SK-N-MC (cell line): Measurements from ENCODE around the gene SLC25A13.

ENCODE experiments used
- EZH2 ChIP-seq: fragments of 200-600 bp; sonication (generic); IDR thresholded peaks from one replicate; pipeline ENCODE4 v1.6.1; 2017; ENCODE audit warnings: antibody characterized with exemption
- POLR2AphosphoS5 ChIP-seq: IDR thresholded peaks from 2 replicates; pipeline ENCODE4 v1.6.1; 2012; ENCODE audit warnings: mild to moderate bottlenecking, low read depth, low read length, borderline replicate concordance

- TF ChIP-seq POLR2AphosphoS5 = no peak
- TF ChIP-seq EZH2 = no peak
Observed at GRCh38 chr7:96224073-96224472, 97.8 kb downstream of the SLC25A13 start.
